Stimulated activated CD4-positive, alpha-beta T cell treated with anti-CD3 and anti-CD28 coated beads, Interleukin-4, amount 100 ng/mL, for 24 hours (primary cell): ENCODE data around the gene RGL1.

ENCODE experiments used
- DNase-seq: peaks from one replicate; pipeline ENCODE4 v3.0.0-alpha.2; 2020

Gene RGL1

GRCh38 chr1:183787704-183788103 is 17.2 kb upstream of the RGL1 start:
- no peak for DNase-seq

GRCh38 chr1:183791319-183791718 is 13.6 kb upstream of the RGL1 start:
- no peak for DNase-seq

- DNase-seq = no peak
Observed at GRCh38 chr1:183792300-183792699, 12.6 kb upstream of the RGL1 start.

- DNase-seq = no peak
Observed at GRCh38 chr1:183794088-183794487, 10.8 kb upstream of the RGL1 start.

- DNase-seq = no peak
Observed at GRCh38 chr1:183800449-183800848, 4.5 kb upstream of the RGL1 start.

- DNase-seq = no peak
Observed at GRCh38 chr1:183801649-183802048, 3.3 kb upstream of the RGL1 start.

GRCh38 chr1:183804387-183804786 is 533 bp upstream of the RGL1 start:
- DNase-seq = no peak

GRCh38 chr1:183806125-183806524 is 1.2 kb downstream of the RGL1 start:
- DNase-seq = no peak

GRCh38 chr1:183806675-183807074 is 1.8 kb downstream of the RGL1 start:
- DNase-seq = no peak

- DNase-seq = no peak
Observed at GRCh38 chr1:183807549-183808168, 2.7 kb downstream of the RGL1 start.

GRCh38 chr1:183808296-183809027 is 3.5 kb downstream of the RGL1 start:
- DNase-seq = no peak

GRCh38 chr1:183810121-183810520 is 5.2 kb downstream of the RGL1 start:
- DNase-seq = no peak

- DNase-seq = no peak
Observed at GRCh38 chr1:183810756-183811544, 6.0 kb downstream of the RGL1 start.

- DNase-seq = no peak
Observed at GRCh38 chr1:183812128-183812527, 7.2 kb downstream of the RGL1 start.

- DNase-seq = no peak
Observed at GRCh38 chr1:183812686-183813569, 8.0 kb downstream of the RGL1 start.

- DNase-seq = no peak
Observed at GRCh38 chr1:183814121-183814681, 9.3 kb downstream of the RGL1 start.

GRCh38 chr1:183816110-183816509 is 11.2 kb downstream of the RGL1 start:
- no peak for DNase-seq

- no peak for DNase-seq
Observed at GRCh38 chr1:183817576-183818288, 12.8 kb downstream of the RGL1 start.

- DNase-seq = no peak
Observed at GRCh38 chr1:183819059-183819458, 14.1 kb downstream of the RGL1 start.

- no peak for DNase-seq
Observed at GRCh38 chr1:183821309-183821888, 16.5 kb downstream of the RGL1 start.

GRCh38 chr1:183821889-183822611 is 17.1 kb downstream of the RGL1 start:
- DNase-seq = no peak
